H9 (cell line): ENCODE results near the gene SLC16A4. TPM values are rescaled to one million over a fixed set of nuclear protein-coding genes. Genes with fewer than 3 reads are reported as not detected.
A peak's percentile ranks its signal among the peaks of the same experiment; 100 is the strongest.
"Not testable (repeated sequence)": the region's sequence is repeated elsewhere in the genome, so short reads cannot be mapped to it uniquely, and the experiment has no call there.

ENCODE experiments used
- DNase-seq: peaks from one replicate; pipeline ENCODE4 v3.0.0-alpha.2; 2017
- H2AFZ ChIP-seq: one replicate; pipeline ENCODE4 v1.6.1; 2013; ENCODE audit warnings: mild to moderate bottlenecking, low read length, control low read depth, moderate library complexity
- H2AK5ac ChIP-seq: 2 replicates; pipeline ENCODE4 v1.6.1; 2013; ENCODE audit warnings: low read length, control low read depth, mixed read lengths; ENCODE audit not compliant: insufficient read length
- H2BK120ac ChIP-seq: one replicate; pipeline ENCODE4 v1.6.1; 2013; ENCODE audit warnings: low read depth, mild to moderate bottlenecking, low read length, control low read depth, inconsistent platforms; ENCODE audit not compliant: poor library complexity, severe bottlenecking
- H2BK12ac ChIP-seq: 2 replicates; pipeline ENCODE4 v1.6.1; 2013; ENCODE audit warnings: low read length, control low read depth, mixed read lengths, low read depth; ENCODE audit not compliant: insufficient read length
- H2BK15ac ChIP-seq: 2 replicates; pipeline ENCODE4 v1.6.1; 2013; ENCODE audit warnings: low read depth, low read length, control low read depth
- H2BK20ac ChIP-seq: one replicate; pipeline ENCODE4 v1.6.1; 2013; ENCODE audit warnings: low read depth, mild to moderate bottlenecking, low read length, control low read depth, inconsistent platforms; ENCODE audit not compliant: poor library complexity, severe bottlenecking
- H2BK5ac ChIP-seq: 2 replicates; pipeline ENCODE4 v1.6.1; 2013; ENCODE audit warnings: low read length, control low read depth, mixed read lengths; ENCODE audit not compliant: insufficient read length
- H3K14ac ChIP-seq: 2 replicates; pipeline ENCODE4 v1.6.1; 2013; ENCODE audit warnings: low read length, control low read depth; ENCODE audit not compliant: insufficient read depth
- H3K18ac ChIP-seq: 2 replicates; pipeline ENCODE4 v1.6.1; 2013; ENCODE audit warnings: low read depth, mild to moderate bottlenecking, mixed read lengths, low read length, control low read depth; ENCODE audit not compliant: insufficient read length
- H3K23ac ChIP-seq: 2 replicates; pipeline ENCODE4 v1.6.1; 2013; ENCODE audit warnings: low read length, control low read depth, mixed read lengths, low read depth; ENCODE audit not compliant: insufficient read length
- H3K23me2 ChIP-seq: 2 replicates; pipeline ENCODE4 v1.6.1; 2013; ENCODE audit warnings: low read depth, mild to moderate bottlenecking, mixed read lengths, low read length, control low read depth; ENCODE audit not compliant: insufficient read length, poor library complexity, severe bottlenecking
- H3K27ac ChIP-seq: 2 replicates; pipeline ENCODE4 v1.5.1; 2013; ENCODE audit warnings: low read length, control low read depth, mixed read lengths, low read depth; ENCODE audit not compliant: insufficient read length
- H3K27me3 ChIP-seq: 2 replicates; pipeline ENCODE4 v1.6.1; 2013; ENCODE audit warnings: low read length, control low read depth, inconsistent platforms; ENCODE audit not compliant: insufficient read depth
- H3K4ac ChIP-seq: 2 replicates; pipeline ENCODE4 v1.6.1; 2013; ENCODE audit warnings: low read depth, mild to moderate bottlenecking, control low read depth, inconsistent platforms, low read length, moderate library complexity
- H3K4me1 ChIP-seq: 2 replicates; pipeline ENCODE4 v1.6.1; 2013; ENCODE audit warnings: low read length, control low read depth, inconsistent platforms; ENCODE audit not compliant: insufficient read depth
- H3K4me2 ChIP-seq: 2 replicates; pipeline ENCODE4 v1.6.1; 2013; ENCODE audit warnings: low read length, control low read depth, mixed read lengths; ENCODE audit not compliant: insufficient read length, insufficient read depth
- H3K56ac ChIP-seq: 2 replicates; pipeline ENCODE4 v1.6.1; 2013; ENCODE audit warnings: low read depth, mild to moderate bottlenecking, mixed read lengths, low read length, control low read depth; ENCODE audit not compliant: insufficient read length
- H3K79me1 ChIP-seq: 2 replicates; pipeline ENCODE4 v1.6.1; 2013; ENCODE audit warnings: low read depth, mild to moderate bottlenecking, moderate library complexity, low read length, control low read depth, inconsistent platforms; ENCODE audit not compliant: insufficient read depth, poor library complexity, severe bottlenecking
- H3K79me2 ChIP-seq: 2 replicates; pipeline ENCODE4 v1.6.1; 2013; ENCODE audit warnings: low read length, control low read depth, inconsistent platforms; ENCODE audit not compliant: insufficient read depth
- H3K9ac ChIP-seq: 2 replicates; pipeline ENCODE4 v1.6.1; 2013; ENCODE audit warnings: low read length, control low read depth, mixed read lengths; ENCODE audit not compliant: insufficient read length; ENCODE audit errors: extremely low read depth
- H3K9me3 ChIP-seq: one replicate; pipeline ENCODE4 v1.6.1; 2013; ENCODE audit warnings: low read depth, low read length, inconsistent platforms; ENCODE audit not compliant: control insufficient read depth
- H3T11ph ChIP-seq: one replicate; pipeline ENCODE4 v1.6.1; 2013; ENCODE audit warnings: mild to moderate bottlenecking, low read length, control low read depth, inconsistent platforms
- H4K20me1 ChIP-seq: one replicate; pipeline ENCODE4 v1.6.1; 2013; ENCODE audit not compliant: control insufficient read depth, insufficient read length, insufficient read depth
- H4K5ac ChIP-seq: 2 replicates; pipeline ENCODE4 v1.6.1; 2013; ENCODE audit warnings: low read depth, mild to moderate bottlenecking, mixed read lengths, low read length, control low read depth; ENCODE audit not compliant: insufficient read length
- H4K8ac ChIP-seq: replicated peaks from 2 replicates; pipeline ENCODE4 v1.6.1; 2013; ENCODE audit warnings: low read length, control low read depth, mixed read lengths, low read depth; ENCODE audit not compliant: insufficient read length
- H4K91ac ChIP-seq: 2 replicates; pipeline ENCODE4 v1.6.1; 2013; ENCODE audit warnings: low read depth, mild to moderate bottlenecking, moderate library complexity, mixed read lengths, low read length, control low read depth; ENCODE audit not compliant: insufficient read length
- H3K27ac Mint-ChIP-seq, 3 experiments: 2 replicates in 2 of 3; 3 replicates in 1 of 3; pipeline ENCODE4 v1.8.0; 2020 to 2021; ENCODE audit warnings: mixed read lengths in 3 of 3, mild to moderate bottlenecking in 1 of 3, moderate library complexity in 1 of 3
- H3K27me3 Mint-ChIP-seq: 2 replicates; pipeline ENCODE4 v1.8.0; 2021; ENCODE audit warnings: low read depth, mild to moderate bottlenecking, moderate library complexity, mixed read lengths
- H3K36me3 Mint-ChIP-seq, 3 experiments: 2 replicates in 2 of 3; 3 replicates in 1 of 3; pipeline ENCODE4 v1.8.0; 2020 to 2021; ENCODE audit warnings: low read depth in 3 of 3, mixed read lengths in 3 of 3; ENCODE audit not compliant: insufficient read depth in 1 of 3
- H3K4me1 Mint-ChIP-seq, 2 experiments: 2 replicates each; pipeline ENCODE4 v1.8.0; 2020; ENCODE audit warnings: mixed read lengths in 2 of 2
- H3K4me3 Mint-ChIP-seq, 2 experiments: 2 replicates in 1 of 2; 3 replicates in 1 of 2; pipeline ENCODE4 v1.8.0; 2020 to 2021; ENCODE audit warnings: mild to moderate bottlenecking in 2 of 2, mixed read lengths in 2 of 2, moderate library complexity in 1 of 2
- H3K9me3 Mint-ChIP-seq, 2 experiments: 2 replicates in 1 of 2; 3 replicates in 1 of 2; pipeline ENCODE4 v1.8.0; 2020; ENCODE audit warnings: mild to moderate bottlenecking in 2 of 2, mixed read lengths in 2 of 2, moderate library complexity in 1 of 2
- CTCF ChIP-seq: fragments of 200-600 bp; sonication (generic); conservative IDR thresholded peaks from 3 replicates; pipeline ENCODE4 v1.8.0; 2021; ENCODE audit warnings: antibody characterized with exemption, mild to moderate bottlenecking
- WGBS: extraction: QIAGEN DNeasy Blood & Tissue Kit; methylation state at CpG from one replicate; pipeline ENCODE4 v1.1.7; 2013; ENCODE audit warnings: missing lambda C conversion rate, low lambda C conversion rate, mixed read lengths; ENCODE audit not compliant: insufficient read length; ENCODE audit errors: extremely low coverage; 5-methylcytosine and 5-hydroxymethylcytosine counted together
- long read RNA-seq: library from polyadenylated mRNA; unstranded; transcript quantifications from one replicate; pipeline ENCODE4 v2.0.0, GENCODE V29; 2020
- total RNA-seq: library from RNA; stranded (reverse); gene quantifications from 2 replicates; pipeline ENCODE4 v1.2.1, GENCODE V29; 2021

Gene SLC16A4
- 0.17 TPM in 1 of 2 replicates, not detected in the other for total RNA-seq
- long read RNA-seq, partial matches to known transcripts: 0 of 1 reads
- long read RNA-seq, other reads (novel, unspliced or antisense): 1 of 1 reads

GRCh38 chr1:110390692-110391245 lies at the start of gene SLC16A4:
SLC16A4 (minus strand) TSS chr1:110391026; CDS start chr1:110389323, 1,703 bp downstream.
- no peaks in the 10 kb centered on the region for H4K20me1 ChIP-seq
- H4K91ac ChIP-seq: no peak within 1 kb of the TSS
- H3K56ac ChIP-seq: no peak within 1 kb of the TSS
- Mint-ChIP-seq H3K27me3 (no peaks in the 10 kb centered on the region), H3K9me3 (no peaks in the 10 kb centered on the region; a peak in 1 of 5 replicates), H3K36me3 (peaks cover 4 to 11% (median 8%) of the 10 kb centered on the region in 3 experiments; a peak in 6 of 7 replicates), H3K27ac (peak within 1 kb of the TSS; percentile 40 to 66 (median 57); a peak in 6 of 7 replicates), H3K4me3 (peak within 1 kb of the TSS in 1 of 2 experiments; percentile 28; a peak in 2 of 5 replicates), H3K4me1 (peaks cover 18 to 24% of the 10 kb centered on the region in 2 experiments)
- H2BK20ac ChIP-seq: no peak within 1 kb of the TSS
- no peak within 1 kb of the TSS for H4K5ac ChIP-seq
- peak within 1 kb of the TSS; percentile 23 for H3K9ac ChIP-seq
- no peaks in the 10 kb centered on the region for H3K23me2 ChIP-seq
- H3K14ac ChIP-seq: no peak within 1 kb of the TSS
- H3K23ac ChIP-seq: no peak within 1 kb of the TSS
- no peak within 1 kb of the TSS for H2BK120ac ChIP-seq
- no peak within 1 kb of the TSS for H3K27ac ChIP-seq
- no peaks in the 10 kb centered on the region for H3K9me3 ChIP-seq
- WGBS: no CpG with 5 or more reads among the region's 8 CpGs
- no peaks in the 10 kb centered on the region for H3K27me3 ChIP-seq
- H3K4me2 ChIP-seq: no peak within 1 kb of the TSS
- H2BK5ac ChIP-seq: no peak within 1 kb of the TSS
- H3T11ph ChIP-seq: no peak within 1 kb of the TSS
- H3K79me1 ChIP-seq: no peaks in the 10 kb centered on the region
- H2BK12ac ChIP-seq: no peak within 1 kb of the TSS
- no peak within 1 kb of the TSS for H2AK5ac ChIP-seq
- no peak within 1 kb of the TSS for H4K8ac ChIP-seq
- H3K4ac ChIP-seq: no peak within 1 kb of the TSS
- no peaks in the 10 kb centered on the region for H3K4me1 ChIP-seq
- H2BK15ac ChIP-seq: no peak within 1 kb of the TSS
- no peak for TF ChIP-seq CTCF
- peak; percentile 31 for DNase-seq
- no peaks in the 10 kb centered on the region for H3K79me2 ChIP-seq
- no peak within 1 kb of the TSS for H3K18ac ChIP-seq
- no peak within 1 kb of the TSS for H2AFZ ChIP-seq

- H3K4me1 ChIP-seq, H4K91ac ChIP-seq, H3K14ac ChIP-seq, H3K56ac ChIP-seq, H3K9me3 Mint-ChIP-seq, H3K27me3 Mint-ChIP-seq, H2BK5ac ChIP-seq, H3K9me3 ChIP-seq, H3K9ac ChIP-seq, H2AK5ac ChIP-seq, H2BK15ac ChIP-seq, H3K27ac Mint-ChIP-seq, H3K27me3 ChIP-seq, H2BK20ac ChIP-seq, H3K23me2 ChIP-seq, H4K5ac ChIP-seq, H2BK12ac ChIP-seq, DNase-seq, H4K20me1 ChIP-seq, H3K4me3 Mint-ChIP-seq, H3K4me1 Mint-ChIP-seq, H2BK120ac ChIP-seq, H2AFZ ChIP-seq, H3K4ac ChIP-seq, H3K4me2 ChIP-seq, H3K79me1 ChIP-seq, H3K36me3 Mint-ChIP-seq, H3T11ph ChIP-seq, H3K27ac ChIP-seq, H3K23ac ChIP-seq, H3K18ac ChIP-seq, H3K79me2 ChIP-seq, H4K8ac ChIP-seq: not testable (repeated sequence)
- no CpG with 5 or more reads among the region's 3 CpGs for WGBS
Measured at GRCh38 chr1:110439873-110440272, 49.0 kb upstream of the SLC16A4 start.
